Stomach (tissue), 4 donors: ENCODE results near the gene RP2.

Source experiments
- CTCF ChIP-seq, 7 experiments: fragments of 450-650 bp in 4 of 7; fragments of 200-600 bp in 3 of 7; sonication (generic) in 3 of 7; IDR thresholded peaks; one replicate each; pipeline ENCODE4 v1.5.1; 2016 to 2019; ENCODE audit warnings: antibody characterized with exemption in 7 of 7, control low read depth in 2 of 7, mild to moderate bottlenecking in 1 of 7
- EP300 ChIP-seq: sonication (generic); formaldehyde crosslinking; IDR thresholded peaks from one replicate; pipeline ENCODE4 v1.6.1; 2017; ENCODE audit warnings: antibody characterized with exemption
- POLR2A ChIP-seq, 4 donors: fragments of 450-650 bp; IDR thresholded peaks; one replicate each; pipeline ENCODE4 v1.6.1; 2016; ENCODE audit warnings: antibody characterized with exemption in 4 of 4, control low read depth in 2 of 4, mild to moderate bottlenecking in 1 of 4, moderate library complexity in 1 of 4
- POLR2AphosphoS5 ChIP-seq, 3 donors: sonication (generic); formaldehyde crosslinking; IDR thresholded peaks; one replicate each; pipeline ENCODE4 v1.6.1; 2016; ENCODE audit warnings: antibody characterized with exemption in 3 of 3

GRCh38 chrX:46831765-46832327 lies 5.0 kb upstream of the RP2 start:
- TF ChIP-seq CTCF (IDR thresholded peaks at IDR 0.05): no peak
- no peak for TF ChIP-seq EP300
- no peak for TF ChIP-seq POLR2A (IDR thresholded peaks at IDR 0.05)
- TF ChIP-seq POLR2AphosphoS5 (IDR thresholded peaks at IDR 0.05): no peak
